K562 (cell line): Measurements from ENCODE around the gene LMLN. TPM values are rescaled to one million over a fixed set of nuclear protein-coding genes. Genes with fewer than 3 reads are reported as not detected.

Experiments
- CBFA2T2 ChIP-seq: fragments of 450-650 bp; conservative IDR thresholded peaks from 2 replicates; pipeline ENCODE4 v1.6.1; 2017; ENCODE audit warnings: mild to moderate bottlenecking
- ESRRA ChIP-seq: fragments of 450-650 bp; IDR thresholded peaks from 2 replicates; pipeline ENCODE4 v1.6.1; 2014; ENCODE audit warnings: low read depth, mild to moderate bottlenecking, moderate library complexity, borderline replicate concordance
- ETS2 ChIP-seq: IDR thresholded peaks from 2 replicates; pipeline ENCODE4 v1.6.1; 2016; ENCODE audit warnings: borderline replicate concordance, missing genetic modification characterization, mild to moderate bottlenecking, moderate library complexity, missing compliant biosample characterization; ENCODE audit not compliant: poor library complexity, severe bottlenecking
- NCOA1 ChIP-seq: fragments of 450-650 bp; IDR thresholded peaks from 2 replicates; pipeline ENCODE4 v1.6.1; 2016; ENCODE audit warnings: low read depth
- SMARCA4 ChIP-seq: fragments of 450-650 bp; IDR thresholded peaks from 2 replicates; pipeline ENCODE4 v1.6.1; 2016
- SMC3 ChIP-seq: conservative IDR thresholded peaks from 2 replicates; pipeline ENCODE4 v1.6.1; 2011; ENCODE audit warnings: low read depth, low read length, improper control_type of control experiment; ENCODE audit not compliant: insufficient read depth
- SOX6 ChIP-seq: fragments of 450-650 bp; IDR thresholded peaks from 2 replicates; pipeline ENCODE4 v1.6.1; 2014; ENCODE audit warnings: mild to moderate bottlenecking
- SP1 ChIP-seq: sonication (generic); formaldehyde crosslinking; IDR thresholded peaks from 2 replicates; pipeline ENCODE4 v1.8.1; 2022; ENCODE audit warnings: mild to moderate bottlenecking, missing genetic modification reagents
- TGIF2 ChIP-seq: sonication (generic); formaldehyde crosslinking; IDR thresholded peaks from 2 replicates; pipeline ENCODE4 v1.8.1; 2022; ENCODE audit warnings: mild to moderate bottlenecking, missing genetic modification reagents, moderate library complexity
- UBTF ChIP-seq, 2 experiments: IDR thresholded peaks; 2 replicates each; pipeline ENCODE4 v1.6.1; 2012; ENCODE audit warnings: improper control_type of control experiment in 2 of 2, low read depth in 2 of 2, low read length in 2 of 2, borderline replicate concordance in 1 of 2
- ZNF143 ChIP-seq: sonication (generic); formaldehyde crosslinking; IDR thresholded peaks from 2 replicates; pipeline ENCODE4 v1.9.0; 2022; ENCODE audit warnings: mild to moderate bottlenecking, missing genetic modification reagents
- ZNF696 ChIP-seq: fragments of 250-450 bp; sonication (Bioruptor Pico); conservative IDR thresholded peaks from 2 replicates; pipeline ENCODE4 v1.4.0; 2020; ENCODE audit warnings: mild to moderate bottlenecking, moderate library complexity
- polyA plus RNA-seq, 8 experiments: library from polyadenylated mRNA; depleted of rRNA in 4 of 8; stranded (reverse) in 5 of 8; unstranded in 3 of 8; fragments of >200 nt; fragmentation: Nextera tagmentation in 2 of 8; fragmentation: Illumina TruSeq in 1 of 8; extraction: Ambion mirVana in 2 of 8; extraction: Trizol in 1 of 8; gene quantifications; 2 replicates each; pipeline versions ENCODE4 v1.2.1 to v1.2.3, GENCODE V29; 2011 to 2014; ENCODE audit warnings: inconsistent platforms in 1 of 8, missing spikeins in 1 of 8
- total RNA-seq, 7 experiments: library from RNA; depleted of rRNA in 6 of 7; stranded (reverse); fragments of >200 nt in 6 of 7; fragmentation: Illumina TruSeq in 2 of 7; extraction: Trizol in 2 of 7; gene quantifications; 2 replicates each; pipeline versions ENCODE4 v1.2.1 to v1.2.3, GENCODE V29; 2011 to 2021; ENCODE audit warnings: low replicate concordance in 1 of 7

The LMLN gene
- total and polyA plus RNA-seq, 9 of the 15 experiments (the other 6 are each of a cell fraction or from before 2014, with no cell fraction given), result 2.2 to 15.9 (median 6.9) TPM

GRCh38 chr3:198092276-198092675, 132.3 kb downstream of the LMLN start (continued):
- TF ChIP-seq UBTF (IDR thresholded peaks at IDR 0.05; ENCODE audit: borderline replicate concordance in 1 of 2, low read depth in 2 of 2, low read length in 2 of 2), result no peak
- peak; percentile 80 for TF ChIP-seq NCOA1
- TF ChIP-seq SP1 (CRISPR knock-in tag), result peak; percentile 49; the same call in 1 of the 2 replicates
- no peak for TF ChIP-seq ZNF696 (CRISPR knock-in tag)
- no peak for TF ChIP-seq ESRRA
- peak; percentile 81 for TF ChIP-seq SMARCA4
- TF ChIP-seq ETS2 (tag), result no peak
- no peak for TF ChIP-seq ZNF143 (CRISPR knock-in tag)
- TF ChIP-seq SMC3, result no peak
- TF ChIP-seq TGIF2 (CRISPR knock-in tag), result no peak
- TF ChIP-seq CBFA2T2, result peak; percentile 68
- peak; percentile 57 for TF ChIP-seq SOX6
